Fibroblast of lung (primary cell): ENCODE measurements around the gene DOK1.

Source experiments
- CTCF ChIP-seq, 2 donors: IDR thresholded peaks in 1 of 2; conservative IDR thresholded peaks in 1 of 2; 1 replicate in 1 of 2; 2 replicates in 1 of 2; pipeline ENCODE4 v1.5.1; 2011 to 2012; ENCODE audit warnings: low read length in 2 of 2, control low read depth in 1 of 2, inconsistent platforms in 1 of 2, low read depth in 1 of 2, mild to moderate bottlenecking in 1 of 2
- EZH2 ChIP-seq: IDR thresholded peaks from 2 replicates; pipeline ENCODE4 v1.5.1; 2012; ENCODE audit warnings: low read length, control low read depth, mild to moderate bottlenecking; ENCODE audit errors: missing control alignments

GRCh38 chr2:74536166-74536950, 18.2 kb upstream of the DOK1 start:
- no peak for TF ChIP-seq CTCF (conservative IDR thresholded peaks at IDR 0.05 in 1 of 2, IDR thresholded peaks at IDR 0.05 in 1 of 2; ENCODE audit: low read depth in 1 of 2, low read length in 2 of 2)
- no peak for TF ChIP-seq EZH2
